Neutrophil (primary cell): ENCODE measurements around the gene PRRG1.
"Not testable (repeated sequence)": the region's sequence is repeated elsewhere in the genome, so short reads cannot be mapped to it uniquely, and the experiment has no call there.

Source experiments
- H3K27ac ChIP-seq: fragments of 200-600 bp; sonication (generic); 2 replicates; pipeline ENCODE4 v1.5.1; 2016; ENCODE audit warnings: mild to moderate bottlenecking, moderate library complexity
- H3K27me3 ChIP-seq: fragments of 200-600 bp; sonication (generic); 2 replicates; pipeline ENCODE4 v1.6.0; 2016; ENCODE audit warnings: mild to moderate bottlenecking
- H3K36me3 ChIP-seq: fragments of 200-600 bp; sonication (generic); 2 replicates; pipeline ENCODE4 v1.5.1; 2017
- H3K4me1 ChIP-seq, 2 experiments: fragments of 200-600 bp in 1 of 2; sonication (generic) in 1 of 2; 1 replicate in 1 of 2; 2 replicates in 1 of 2; pipeline versions ENCODE4 v1.5.1 to v1.6.1; 2013 to 2016; ENCODE audit warnings: low read depth in 1 of 2, low read length in 1 of 2, mild to moderate bottlenecking in 1 of 2, moderate library complexity in 1 of 2; ENCODE audit not compliant: control insufficient read depth in 1 of 2, insufficient read depth in 1 of 2
- H3K4me3 ChIP-seq, 2 experiments: fragments of 200-600 bp in 1 of 2; sonication (generic) in 1 of 2; 1 replicate in 1 of 2; 2 replicates in 1 of 2; pipeline ENCODE4 v1.5.1; 2013 to 2016; ENCODE audit warnings: low read depth in 1 of 2, low read length in 1 of 2, mild to moderate bottlenecking in 1 of 2, moderate library complexity in 1 of 2
- H3K9me3 ChIP-seq: fragments of 200-600 bp; sonication (generic); 2 replicates; pipeline ENCODE4 v1.5.1; 2016
- CTCF ChIP-seq: fragments of 200-600 bp; sonication (generic); IDR thresholded peaks from 2 replicates; pipeline ENCODE4 v1.5.1; 2016; ENCODE audit warnings: antibody characterized with exemption

PRRG1 gene

GRCh38 chrX:37349221-37350033 is at the start of gene PRRG1:
PRRG1 (plus strand) TSS chrX:37349364; CDS start chrX:37406250, 56,886 bp downstream.
- H3K9me3 ChIP-seq = no peaks in the 10 kb centered on the region
- H3K4me3 ChIP-seq = peak within 1 kb of the TSS; percentile 42 to 54
- H3K27ac ChIP-seq = no peak within 1 kb of the TSS
- TF ChIP-seq CTCF = no peak
- H3K4me1 ChIP-seq = peaks cover 0 to 3% of the 10 kb centered on the region in 2 experiments
- H3K27me3 ChIP-seq = peaks cover 42% of the 10 kb centered on the region
- no peaks in the 10 kb centered on the region for H3K36me3 ChIP-seq

GRCh38 chrX:37302569-37302968 is 46.6 kb upstream of the PRRG1 start:
- no peak overlapping the region for H3K4me3 ChIP-seq
- H3K27ac ChIP-seq = no peak overlapping the region
- H3K36me3 ChIP-seq = no peaks in the 10 kb centered on the region
- no peaks in the 10 kb centered on the region for H3K4me1 ChIP-seq
- no peaks in the 10 kb centered on the region for H3K27me3 ChIP-seq
- TF ChIP-seq CTCF = no peak
- no peaks in the 10 kb centered on the region for H3K9me3 ChIP-seq

GRCh38 chrX:37305238-37305637 is 43.9 kb upstream of the PRRG1 start:
- H3K4me3 ChIP-seq, H3K4me1 ChIP-seq, H3K9me3 ChIP-seq, H3K27ac ChIP-seq, H3K36me3 ChIP-seq, H3K27me3 ChIP-seq: not testable (repeated sequence)

GRCh38 chrX:37314531-37314930 is 34.6 kb upstream of the PRRG1 start:
- no peak for TF ChIP-seq CTCF
- H3K4me3 ChIP-seq = no peak overlapping the region
- no peaks in the 10 kb centered on the region for H3K36me3 ChIP-seq
- H3K9me3 ChIP-seq = no peaks in the 10 kb centered on the region
- no peaks in the 10 kb centered on the region for H3K27me3 ChIP-seq
- H3K27ac ChIP-seq = no peak overlapping the region
- H3K4me1 ChIP-seq = no peaks in the 10 kb centered on the region

- Histone ChIP-seq H3K36me3 (no peaks in the 10 kb centered on the region), H3K9me3 (no peaks in the 10 kb centered on the region), H3K4me1 (peaks cover 4 to 5% of the 10 kb centered on the region in 2 experiments), H3K27me3 (no peaks in the 10 kb centered on the region), H3K4me3 (no peak overlapping the region), H3K27ac (no peak overlapping the region)
- TF ChIP-seq CTCF = no peak
These were observed 33.5 kb upstream of the PRRG1 start for GRCh38 chrX:37315511-37316248.
